GM10847 (cell line): Measurements from ENCODE around the gene STK4.

ENCODE experiments used
- POLR2A ChIP-seq: IDR thresholded peaks from 2 replicates; pipeline ENCODE4 v1.6.1; 2011; ENCODE audit not compliant: insufficient read length; ENCODE audit errors: extremely low read depth

Gene STK4

GRCh38 chr20:44966030-44966961 is at the start of gene STK4:
Gene STK4, plus strand, starts transcription at chr20:44966512. Its CDS starts 57 bp downstream, at chr20:44966569.
- TF ChIP-seq POLR2A, result peak; percentile 88

GRCh38 chr20:44916586-44916985 is 49.7 kb upstream of the STK4 start:
- TF ChIP-seq POLR2A, result no peak

- no peak for TF ChIP-seq POLR2A
Observed at GRCh38 chr20:44917399-44917798, 48.9 kb upstream of the STK4 start.

- no peak for TF ChIP-seq POLR2A
Observed at GRCh38 chr20:44918342-44918741, 48.0 kb upstream of the STK4 start.

GRCh38 chr20:44918761-44919160 is 47.6 kb upstream of the STK4 start:
- TF ChIP-seq POLR2A, result no peak

GRCh38 chr20:44921447-44921846 is 44.9 kb upstream of the STK4 start:
- TF ChIP-seq POLR2A, result no peak

- TF ChIP-seq POLR2A, result no peak
Observed at GRCh38 chr20:44924541-44924940, 41.8 kb upstream of the STK4 start.

- TF ChIP-seq POLR2A, result no peak
Observed at GRCh38 chr20:44928595-44928994, 37.7 kb upstream of the STK4 start.

GRCh38 chr20:44930517-44931168 is 35.7 kb upstream of the STK4 start:
- TF ChIP-seq POLR2A, result no peak

- TF ChIP-seq POLR2A, result no peak
Observed at GRCh38 chr20:44931911-44932310, 34.4 kb upstream of the STK4 start.

- no peak for TF ChIP-seq POLR2A
Observed at GRCh38 chr20:44932916-44933315, 33.4 kb upstream of the STK4 start.

- TF ChIP-seq POLR2A, result no peak
Observed at GRCh38 chr20:44936510-44936909, 29.8 kb upstream of the STK4 start.

- no peak for TF ChIP-seq POLR2A
Observed at GRCh38 chr20:44938637-44939036, 27.7 kb upstream of the STK4 start.

- no peak for TF ChIP-seq POLR2A
Observed at GRCh38 chr20:44941120-44941691, 25.1 kb upstream of the STK4 start.

GRCh38 chr20:44942264-44942973 is 23.9 kb upstream of the STK4 start:
- TF ChIP-seq POLR2A, result no peak
